ENCODE data around the gene SLC39A3. TPM values are rescaled to one million over a fixed set of nuclear protein-coding genes. Genes with fewer than 3 reads are reported as not detected.

The SLC39A3 gene
- total and polyA plus RNA-seq, 10 of the 15 experiments (the other 5 are each of a cell fraction or from before 2014, with no cell fraction given) = 0.63 to 67.1 (median 51.2) TPM

GRCh38 chr19:2764945-2765344, 25.1 kb upstream of the SLC39A3 start:
- intact Hi-C loops (cut with micrococcal nuclease; ENCODE audit: unreplicated experiment) (no loop called here), in situ Hi-C loops (cut with MboI) (no loop called here)
- DNase-seq (ENCODE audit: low read depth, low spot score) (no peak), ATAC-seq (no peak), FAIRE-seq (no peak)
- Histone ChIP-seq H3K79me2 (ENCODE audit: control insufficient read depth, insufficient read depth, low read length) (peaks cover 5% of the 10 kb centered on the region), H3K4me1 (ENCODE audit: control insufficient read depth, insufficient read depth, low read length) (no peaks in the 10 kb centered on the region), H3K9ac (ENCODE audit: control insufficient read depth, insufficient read depth, low read length) (no peak overlapping the region), H2AFZ (ENCODE audit: control insufficient read depth, low read depth, low read length) (no peak overlapping the region), H3K4me2 (ENCODE audit: control insufficient read depth, insufficient read depth) (no peak overlapping the region), H3K9me3 (replicated peaks; ENCODE audit: control insufficient read depth, insufficient read depth, low read length) (no peaks in the 10 kb centered on the region), H3K27ac (ENCODE audit: control insufficient read depth, insufficient read depth) (no peak overlapping the region), H3K36me3 (ENCODE audit: control insufficient read depth in 2 of 2, insufficient read depth in 2 of 2, low read length in 1 of 2) (peaks cover 5 to 52% of the 10 kb centered on the region in 2 experiments), H4K20me1 (ENCODE audit: control insufficient read depth, insufficient read depth) (no peaks in the 10 kb centered on the region), H3K27me3 (replicated peaks in 1 of 2; ENCODE audit: control insufficient read depth in 2 of 2, insufficient read depth in 2 of 2, low read length in 1 of 2) (no peaks in the 10 kb centered on the region), H3K4me3 (no peak overlapping the region)
- ChIA-PET POLR2A (no interaction called here), SMC1A (ENCODE audit: uncharacterized antibody, unreplicated experiment) (no interaction called here), CTCF (no interaction called here), RAD21 (ENCODE audit: unreplicated experiment) (interaction anchor here (0.6 kb wide), 1 partner anchor 1224 kb away, joined by 3 read pairs; no protein-coding TSS in a partner anchor)
- BruUV-seq (replicated peaks) = no TSS peak
- TF ChIP-seq MEF2A (IDR thresholded peaks at IDR 0.05; ENCODE audit: insufficient read depth, low read depth, low read length) (no peak), ZZZ3 (IDR thresholded peaks at IDR 0.05; ENCODE audit: control insufficient read depth, insufficient read length, low read depth) (no peak), ESRRA (IDR thresholded peaks at IDR 0.05; ENCODE audit: low read length) (no peak), CHD4 (IDR thresholded peaks at IDR 0.05) (no peak)
- 96% methylated on average over 21 of the region's 21 CpGs for WGBS (ENCODE audit: insufficient coverage, insufficient replicate concordance, low lambda C conversion rate, missing lambda C conversion rate)

- H2AFZ ChIP-seq (ENCODE audit: control insufficient read depth, low read depth, low read length) = no peak overlapping the region
- POLR2A ChIA-PET = interaction anchor here (0.6 kb wide), 1 partner anchor 91 kb away, joined by 4 read pairs; no protein-coding TSS in a partner anchor
- H3K4me1 ChIP-seq (ENCODE audit: control insufficient read depth, insufficient read depth, low read length) = no peaks in the 10 kb centered on the region
- no peak overlapping the region for H3K4me3 ChIP-seq
- no TSS peak for BruUV-seq (replicated peaks)
- SMC1A ChIA-PET (ENCODE audit: uncharacterized antibody, unreplicated experiment) = no interaction called here
- DNase-seq (ENCODE audit: low read depth, low spot score) (no peak), FAIRE-seq (no peak), ATAC-seq (no peak)
- 100% methylated on average over 12 of the region's 12 CpGs for WGBS (ENCODE audit: insufficient coverage, insufficient replicate concordance, low lambda C conversion rate, missing lambda C conversion rate)
- in situ Hi-C loops (cut with MboI) (no loop called here), intact Hi-C loops (cut with micrococcal nuclease; ENCODE audit: unreplicated experiment) (no loop called here)
- H3K4me2 ChIP-seq (ENCODE audit: control insufficient read depth, insufficient read depth) = no peak overlapping the region
- no peaks in the 10 kb centered on the region for H3K27me3 ChIP-seq (replicated peaks in 1 of 2; ENCODE audit: control insufficient read depth in 2 of 2, insufficient read depth in 2 of 2, low read length in 1 of 2)
- CTCF ChIA-PET = no interaction called here
- peaks cover 5 to 49% of the 10 kb centered on the region in 2 experiments for H3K36me3 ChIP-seq (ENCODE audit: control insufficient read depth in 2 of 2, insufficient read depth in 2 of 2, low read length in 1 of 2)
- H3K79me2 ChIP-seq (ENCODE audit: control insufficient read depth, insufficient read depth, low read length) = no peaks in the 10 kb centered on the region
- H3K27ac ChIP-seq (ENCODE audit: control insufficient read depth, insufficient read depth) = no peak overlapping the region
- H3K9me3 ChIP-seq (replicated peaks; ENCODE audit: control insufficient read depth, insufficient read depth, low read length) = no peaks in the 10 kb centered on the region
- H4K20me1 ChIP-seq (ENCODE audit: control insufficient read depth, insufficient read depth) = no peaks in the 10 kb centered on the region
- H3K9ac ChIP-seq (ENCODE audit: control insufficient read depth, insufficient read depth, low read length) = no peak overlapping the region
- RAD21 ChIA-PET (ENCODE audit: unreplicated experiment) = no interaction called here
- TF ChIP-seq BCL3 (IDR thresholded peaks at IDR 0.05; ENCODE audit: borderline replicate concordance, insufficient read depth, low read depth, low read length, poor library complexity, severe bottlenecking) (no peak), PRDM15 (CRISPR knock-in tag; IDR thresholded peaks at IDR 0.05) (no peak), NR2F1 (conservative IDR thresholded peaks at IDR 0.05) (no peak), NKRF (conservative IDR thresholded peaks at IDR 0.05) (no peak), ASH2L (IDR thresholded peaks at IDR 0.05; ENCODE audit: borderline replicate concordance, low read depth) (no peak), BRCA1 (IDR thresholded peaks at IDR 0.05; ENCODE audit: low read depth, low read length) (no peak), SMAD5 (IDR thresholded peaks at IDR 0.05; ENCODE audit: low read depth) (no peak), TCF12 (IDR thresholded peaks at IDR 0.05; ENCODE audit: low read depth, low read length) (no peak)
These were observed 23.9 kb upstream of the SLC39A3 start for GRCh38 chr19:2763687-2764086.

Measured in GM12878 (cell line).